Esophagus squamous epithelium (tissue), 5 donors: ENCODE results near the gene RBM19. TPM values are rescaled to one million over a fixed set of nuclear protein-coding genes. Genes with fewer than 3 reads are reported as not detected.

Source experiments
- DNase-seq: peaks from one replicate; lab custom pipeline; 2025; lab: John Stamatoyannopoulos, UW
- H3K27ac ChIP-seq, 4 donors: fragments of 200-600 bp; sonication (generic); one replicate each; pipeline ENCODE4 v1.5.1; 2016 to 2019; ENCODE audit warnings: mild to moderate bottlenecking in 1 of 4
- H3K27me3 ChIP-seq, 4 donors: fragments of 200-600 bp; sonication (generic); 1 replicate in 3 of 4; 2 replicates in 1 of 4; pipeline versions ENCODE4 v1.5.1 to v1.6.0; 2017 to 2021; ENCODE audit warnings: antibody characterized with exemption in 1 of 4
- H3K36me3 ChIP-seq, 3 donors: fragments of 200-600 bp; sonication (generic); one replicate each; pipeline ENCODE4 v1.5.1; 2016 to 2019
- H3K4me1 ChIP-seq, 3 donors: fragments of 200-600 bp; sonication (generic); one replicate each; pipeline ENCODE4 v1.5.1; 2017 to 2019
- H3K4me3 ChIP-seq, 4 donors: fragments of 200-600 bp; sonication (generic); 1 replicate in 3 of 4; 2 replicates in 1 of 4; pipeline ENCODE4 v1.5.1; 2016 to 2019; ENCODE audit warnings: mild to moderate bottlenecking in 2 of 4, moderate library complexity in 1 of 4
- H3K9me3 ChIP-seq, 3 donors: fragments of 200-600 bp; sonication (generic); one replicate each; pipeline ENCODE4 v1.5.1; 2016 to 2019
- POLR2A ChIP-seq, 4 donors: fragments of 450-650 bp; IDR thresholded peaks; one replicate each; pipeline ENCODE4 v1.6.1; 2017; ENCODE audit warnings: antibody characterized with exemption in 4 of 4, mild to moderate bottlenecking in 4 of 4, moderate library complexity in 3 of 4
- WGBS, 2 donors: methylation state at CpG; one replicate each; pipeline ENCODE4 v1.1.5; 2018; 5-methylcytosine and 5-hydroxymethylcytosine counted together
- intact Hi-C: fragments of 100-400 bp; cut with DNase I; formaldehyde crosslinking; loops from one replicate; pipeline ENCODE4 v1.15.0; 2022
- total RNA-seq, 4 donors: library from RNA; depleted of rRNA; stranded (reverse); fragments of >200 nt; gene quantifications; one replicate each; pipeline ENCODE4 v1.1.0, GENCODE V29; 2016
- TF ChIP-seq, protein P1 (sequence below), 6 experiments: fragments of 450-650 bp in 4 of 6; fragments of 200-600 bp in 2 of 6; sonication (generic) in 2 of 6; IDR thresholded peaks; one replicate each; pipeline ENCODE4 v1.5.1; 2016 to 2019; ENCODE audit warnings: antibody characterized with exemption in 6 of 6, mild to moderate bottlenecking in 4 of 6, moderate library complexity in 4 of 6
- donor health status: DM: yes; HTN: yes; CAD: no.

The RBM19 gene
- total RNA-seq, 4 donors from 2014 or later: 13.1 to 32.8 (median 27.4) TPM

DNA sequence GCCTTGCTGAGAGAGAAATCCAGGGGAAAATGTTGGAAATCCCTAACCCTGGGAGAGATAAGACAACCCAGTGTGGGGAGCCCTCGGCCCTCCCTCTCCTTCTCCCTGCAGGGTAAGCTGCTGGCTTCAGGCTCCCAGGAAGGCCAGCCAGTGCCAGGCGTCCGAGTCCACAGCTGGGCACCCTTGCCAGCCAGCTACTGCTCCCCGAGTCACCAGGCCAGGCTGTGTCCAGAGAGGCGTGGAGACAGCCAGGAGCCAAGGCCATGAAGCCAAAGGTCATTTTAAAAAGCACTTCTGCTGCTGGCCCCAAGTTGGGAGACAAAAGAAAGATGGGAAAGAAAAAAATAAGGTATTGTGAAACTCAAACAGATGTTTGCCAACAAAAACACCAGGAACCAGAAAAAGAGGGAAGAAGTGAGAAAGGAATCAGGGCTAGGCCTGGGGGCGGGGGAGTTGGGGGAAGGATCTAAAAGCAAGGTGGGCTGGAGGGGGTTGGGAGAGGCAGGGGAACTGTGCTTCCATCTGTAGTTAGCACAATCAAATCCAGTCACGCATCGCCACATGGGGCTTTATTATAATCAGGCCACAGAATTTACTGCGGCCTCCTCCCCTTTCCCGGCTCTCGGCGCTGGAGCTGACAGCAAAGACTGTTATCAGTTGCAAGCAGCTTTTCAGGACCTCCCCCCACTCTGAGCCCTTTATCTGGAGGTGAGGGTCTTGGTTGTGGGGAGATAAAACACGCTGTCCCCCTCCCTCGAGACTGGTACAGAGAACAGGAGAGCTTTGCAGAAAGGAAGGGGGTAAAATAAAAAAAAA, 33.5 kb downstream of the RBM19 start:
- Histone ChIP-seq H3K36me3 (peaks cover 0 to 92% (median 23%) of the 10 kb centered on the region in 3 donors), H3K27me3 (no peaks in the 10 kb centered on the region), H3K9me3 (no peaks in the 10 kb centered on the region), H3K27ac (peak overlapping the region in 3 of 4 donors; percentile 25 to 52 (median 47)), H3K4me1 (peaks cover 0 to 7% (median 0%) of the 10 kb centered on the region in 3 donors), H3K4me3 (no peak overlapping the region)
- intact Hi-C loops: no loop called here
- 75 to 93% methylated on average over 9 of the region's 14 CpGs for WGBS, 2 donors
- TF ChIP-seq, protein P1, sequence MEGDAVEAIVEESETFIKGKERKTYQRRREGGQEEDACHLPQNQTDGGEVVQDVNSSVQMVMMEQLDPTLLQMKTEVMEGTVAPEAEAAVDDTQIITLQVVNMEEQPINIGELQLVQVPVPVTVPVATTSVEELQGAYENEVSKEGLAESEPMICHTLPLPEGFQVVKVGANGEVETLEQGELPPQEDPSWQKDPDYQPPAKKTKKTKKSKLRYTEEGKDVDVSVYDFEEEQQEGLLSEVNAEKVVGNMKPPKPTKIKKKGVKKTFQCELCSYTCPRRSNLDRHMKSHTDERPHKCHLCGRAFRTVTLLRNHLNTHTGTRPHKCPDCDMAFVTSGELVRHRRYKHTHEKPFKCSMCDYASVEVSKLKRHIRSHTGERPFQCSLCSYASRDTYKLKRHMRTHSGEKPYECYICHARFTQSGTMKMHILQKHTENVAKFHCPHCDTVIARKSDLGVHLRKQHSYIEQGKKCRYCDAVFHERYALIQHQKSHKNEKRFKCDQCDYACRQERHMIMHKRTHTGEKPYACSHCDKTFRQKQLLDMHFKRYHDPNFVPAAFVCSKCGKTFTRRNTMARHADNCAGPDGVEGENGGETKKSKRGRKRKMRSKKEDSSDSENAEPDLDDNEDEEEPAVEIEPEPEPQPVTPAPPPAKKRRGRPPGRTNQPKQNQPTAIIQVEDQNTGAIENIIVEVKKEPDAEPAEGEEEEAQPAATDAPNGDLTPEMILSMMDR (IDR thresholded peaks at IDR 0.05): no peak
- TF ChIP-seq POLR2A (IDR thresholded peaks at IDR 0.05): no peak
- DNase-seq: no peak

DNA sequence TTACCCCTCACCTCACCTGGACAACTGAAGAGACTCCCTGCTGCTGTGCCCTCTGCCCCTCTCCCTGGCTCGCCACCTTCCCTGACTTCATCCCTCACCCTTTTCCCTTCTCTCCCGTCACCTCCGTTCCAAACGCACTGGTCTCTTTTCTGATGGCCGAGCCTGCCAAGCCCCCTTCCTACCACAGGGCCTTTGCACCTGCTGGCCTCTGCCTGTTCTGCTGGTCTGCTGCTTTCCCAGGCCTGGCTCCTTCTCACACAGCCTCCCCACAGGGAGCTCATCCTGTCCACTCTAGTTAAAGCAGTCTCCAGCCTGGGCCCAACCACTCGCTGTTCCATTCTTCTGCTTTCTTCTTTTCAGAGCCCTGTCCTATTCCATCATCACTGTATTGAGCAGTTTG, 34.6 kb downstream of the RBM19 start:
- Histone ChIP-seq H3K4me3 (no peak overlapping the region), H3K9me3 (no peaks in the 10 kb centered on the region), H3K27me3 (no peaks in the 10 kb centered on the region), H3K27ac (no peak overlapping the region), H3K4me1 (peaks cover 0 to 7% (median 0%) of the 10 kb centered on the region in 3 donors), H3K36me3 (peaks cover 0 to 90% (median 21%) of the 10 kb centered on the region in 3 donors)
- TF ChIP-seq, protein P1 (IDR thresholded peaks at IDR 0.05): no peak
- TF ChIP-seq POLR2A (IDR thresholded peaks at IDR 0.05): no peak
- WGBS, 2 donors: 87 to 98% methylated on average over 6 of the region's 6 CpGs
- DNase-seq: no peak
- intact Hi-C loops: no loop called here

DNA sequence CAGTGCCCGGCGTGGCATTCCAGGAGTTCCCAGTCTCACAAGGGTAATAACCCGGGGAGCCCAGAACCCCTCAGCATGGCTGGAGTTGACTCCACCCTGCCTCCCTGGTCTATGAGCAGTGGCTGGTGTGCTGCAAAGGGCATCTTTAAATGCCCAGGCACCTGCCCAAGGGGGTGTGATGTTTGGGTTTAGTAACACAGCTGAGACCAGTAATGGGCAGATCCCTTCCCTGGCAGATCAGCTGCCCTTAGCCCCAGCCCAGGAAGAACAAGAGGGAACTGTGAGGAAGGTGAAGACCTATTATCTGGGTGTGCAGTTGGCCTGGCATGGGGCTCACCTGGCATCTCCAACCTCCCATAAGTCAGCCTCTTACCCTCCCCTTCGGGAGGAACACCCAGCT, 35.9 kb downstream of the RBM19 start:
- no peaks in the 10 kb centered on the region for H3K27me3 ChIP-seq
- H3K4me3 ChIP-seq: no peak overlapping the region
- WGBS, 2 donors: 78 to 79% methylated on average over 1 to 4 of the region's 4 CpGs
- no peak for TF ChIP-seq POLR2A (IDR thresholded peaks at IDR 0.05)
- TF ChIP-seq, protein P1 (IDR thresholded peaks at IDR 0.05): no peak
- peaks cover 0 to 7% (median 0%) of the 10 kb centered on the region in 3 donors for H3K4me1 ChIP-seq
- no peaks in the 10 kb centered on the region for H3K9me3 ChIP-seq
- no peak overlapping the region for H3K27ac ChIP-seq
- peaks cover 5 to 90% (median 23%) of the 10 kb centered on the region in 3 donors for H3K36me3 ChIP-seq
- no peak for DNase-seq
- intact Hi-C loops: no loop called here

DNA sequence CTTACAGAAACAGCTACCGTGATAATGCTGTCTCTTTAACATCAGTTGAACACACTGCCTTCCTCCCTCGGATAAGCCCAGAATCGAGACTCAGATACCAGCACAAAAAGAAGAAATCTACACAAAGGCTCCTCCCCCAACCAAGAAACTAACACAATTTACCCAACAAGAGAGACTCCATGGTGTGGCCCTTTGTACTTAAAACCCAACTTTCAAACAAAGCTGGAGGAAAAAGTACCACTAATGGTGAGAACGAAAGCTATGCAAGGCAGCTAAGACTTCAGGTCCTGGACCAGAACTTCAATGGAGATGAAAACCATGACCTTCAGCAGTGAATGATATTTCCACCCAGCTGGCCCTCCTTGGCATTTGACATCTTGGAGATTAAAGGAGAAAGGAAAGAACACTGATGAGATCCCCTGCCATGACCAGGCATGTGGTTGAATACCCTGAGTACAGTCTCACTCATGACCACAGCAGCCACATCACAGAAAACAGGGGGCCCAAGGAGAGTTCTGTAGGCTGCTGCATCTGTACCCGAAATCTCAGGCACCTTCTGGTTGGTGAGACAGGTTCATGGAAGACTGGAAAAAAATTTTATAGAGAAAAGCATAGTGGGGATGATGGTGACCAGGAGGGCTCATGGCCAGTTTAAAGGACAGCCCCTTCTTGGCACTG, 36.7 kb downstream of the RBM19 start:
- DNase-seq: no peak
- Histone ChIP-seq H3K27me3 (no peaks in the 10 kb centered on the region), H3K27ac (no peak overlapping the region), H3K36me3 (peaks cover 5 to 90% (median 25%) of the 10 kb centered on the region in 3 donors), H3K4me1 (peaks cover 0 to 7% (median 0%) of the 10 kb centered on the region in 3 donors), H3K9me3 (no peaks in the 10 kb centered on the region), H3K4me3 (no peak overlapping the region)
- WGBS, 2 donors: 57 to 82% methylated on average over 5 of the region's 5 CpGs
- intact Hi-C loops: no loop called here
- TF ChIP-seq POLR2A (IDR thresholded peaks at IDR 0.05): no peak
- TF ChIP-seq, protein P1 (IDR thresholded peaks at IDR 0.05): no peak

DNA sequence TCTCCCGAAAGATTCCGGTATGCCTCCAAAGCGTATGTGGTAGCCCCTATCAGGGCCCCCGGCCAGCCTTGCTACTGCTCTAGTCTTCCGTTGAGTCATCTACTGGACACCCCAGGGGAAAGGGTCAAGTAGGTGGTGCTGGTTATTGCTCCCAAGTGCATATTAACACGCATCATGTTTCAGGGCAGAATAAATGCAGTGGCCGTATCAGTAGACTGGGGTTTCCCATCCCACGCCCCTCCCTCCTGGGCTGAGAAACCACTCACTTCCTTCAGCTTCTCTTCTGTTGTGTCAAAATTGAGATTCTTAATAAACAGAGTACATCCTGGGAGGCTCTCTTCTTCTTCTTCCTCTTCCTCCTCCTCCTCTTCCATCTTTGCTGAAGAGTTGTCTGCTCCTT, 39.3 kb downstream of the RBM19 start:
- Histone ChIP-seq H3K27ac (no peak overlapping the region), H3K4me3 (no peak overlapping the region), H3K36me3 (peaks cover 17 to 90% (median 25%) of the 10 kb centered on the region in 3 donors), H3K4me1 (peaks cover 0 to under 1% (median 0%) of the 10 kb centered on the region in 3 donors), H3K9me3 (no peaks in the 10 kb centered on the region), H3K27me3 (no peaks in the 10 kb centered on the region)
- TF ChIP-seq POLR2A (IDR thresholded peaks at IDR 0.05): no peak
- TF ChIP-seq, protein P1 (IDR thresholded peaks at IDR 0.05): no peak
- intact Hi-C loops: no loop called here
- no peak for DNase-seq
- 91 to 95% methylated on average over 8 of the region's 8 CpGs for WGBS, 2 donors
